CD8-positive, alpha-beta memory T cell (primary cell): ENCODE data around the gene PRKAB1. TPM values are rescaled to one million over a fixed set of nuclear protein-coding genes. Genes with fewer than 3 reads are reported as not detected.

Source experiments
- CTCF ChIA-PET: fragments of 350-600 bp; sonication (Branson Sonifier 250); formaldehyde crosslinking; loops from one replicate; lab custom pipeline; 2021; ENCODE audit warnings: antibody characterized with exemption; lab: Charles Lee
- POLR2A ChIA-PET: fragments of 350-600 bp; sonication (Branson Sonifier 250); formaldehyde crosslinking; loops from one replicate; lab custom pipeline; 2021; ENCODE audit warnings: antibody characterized with exemption; lab: Charles Lee
- DNase-seq, 5 donors: peaks; one replicate each; pipeline versions ENCODE4 v3.0.0 to v3.0.0-alpha.2; 2020 to 2022; ENCODE audit warnings: mixed read lengths in 1 of 5
- H3K27ac ChIP-seq: one replicate; pipeline ENCODE4 v1.7.0; 2013; ENCODE audit warnings: low read depth, mild to moderate bottlenecking, low read length, moderate library complexity
- H3K27me3 ChIP-seq: 2 replicates; pipeline ENCODE4 v1.7.0; 2013; ENCODE audit warnings: low read length, mild to moderate bottlenecking; ENCODE audit not compliant: insufficient read depth, poor library complexity, severe bottlenecking
- H3K36me3 ChIP-seq: 2 replicates; pipeline ENCODE4 v1.7.0; 2013; ENCODE audit warnings: mild to moderate bottlenecking, low read length, moderate library complexity; ENCODE audit not compliant: insufficient read depth
- H3K4me1 ChIP-seq: 2 replicates; pipeline ENCODE4 v1.7.0; 2013; ENCODE audit warnings: mild to moderate bottlenecking, low read length, moderate library complexity; ENCODE audit not compliant: insufficient read depth
- H3K4me3 ChIP-seq: 2 replicates; pipeline ENCODE4 v1.7.0; 2013; ENCODE audit warnings: mild to moderate bottlenecking, low read length
- H3K9me3 ChIP-seq: 2 replicates; pipeline ENCODE4 v1.7.0; 2013; ENCODE audit warnings: mild to moderate bottlenecking, low read length
- H3K27ac Mint-ChIP-seq, 8 donors: one replicate each; pipeline ENCODE4 v1.8.0; 2020 to 2021; ENCODE audit warnings: mixed read lengths in 8 of 8, mild to moderate bottlenecking in 6 of 8, inconsistent platforms in 3 of 8, moderate library complexity in 3 of 8
- H3K27me3 Mint-ChIP-seq, 2 donors: one replicate each; pipeline ENCODE4 v1.8.0; 2020 to 2021; ENCODE audit warnings: mixed read lengths in 2 of 2, mild to moderate bottlenecking in 1 of 2, moderate library complexity in 1 of 2
- H3K36me3 Mint-ChIP-seq, 3 donors: one replicate each; pipeline ENCODE4 v1.8.0; 2020 to 2021; ENCODE audit warnings: mixed read lengths in 3 of 3, inconsistent platforms in 1 of 3, mild to moderate bottlenecking in 1 of 3
- H3K4me1 Mint-ChIP-seq, 3 donors: one replicate each; pipeline ENCODE4 v1.8.0; 2020 to 2021; ENCODE audit warnings: mixed read lengths in 3 of 3, inconsistent platforms in 1 of 3, mild to moderate bottlenecking in 1 of 3
- H3K4me3 Mint-ChIP-seq, 7 donors: one replicate each; pipeline ENCODE4 v1.8.0; 2020 to 2021; ENCODE audit warnings: mixed read lengths in 7 of 7, mild to moderate bottlenecking in 6 of 7, moderate library complexity in 4 of 7, inconsistent platforms in 2 of 7
- H3K9me3 Mint-ChIP-seq, 5 donors: one replicate each; pipeline ENCODE4 v1.8.0; 2020 to 2022; ENCODE audit warnings: mixed read lengths in 5 of 5, mild to moderate bottlenecking in 3 of 5, moderate library complexity in 2 of 5, inconsistent platforms in 1 of 5
- polyA plus RNA-seq: library from polyadenylated mRNA; unstranded; fragments of 300-500 nt; fragmentation: Illumina TruSeq; gene quantifications from one replicate; pipeline ENCODE4 v1.2.3, GENCODE V29; 2021
- total RNA-seq, 2 experiments: library from RNA; stranded (reverse); gene quantifications; one replicate each; pipeline ENCODE4 v1.2.3, GENCODE V29; 2021

The PRKAB1 gene
- total and polyA plus RNA-seq, 3 experiments from 2014 or later: 27.2 to 32.0 (median 30.8) TPM

- no peaks in the 10 kb centered on the region for H3K27me3 ChIP-seq
- no peaks in the 10 kb centered on the region for H3K4me1 ChIP-seq
- H3K4me1 Mint-ChIP-seq: no peaks in the 10 kb centered on the region
- CTCF ChIA-PET: no interaction called here
- H3K27ac Mint-ChIP-seq: no peak overlapping the region
- H3K4me3 Mint-ChIP-seq: no peak overlapping the region
- POLR2A ChIA-PET: no interaction called here
- H3K36me3 Mint-ChIP-seq: no peaks in the 10 kb centered on the region
- no peaks in the 10 kb centered on the region for H3K27me3 Mint-ChIP-seq
- H3K9me3 ChIP-seq: no peaks in the 10 kb centered on the region
- DNase-seq: no peak
- H3K9me3 Mint-ChIP-seq: no peaks in the 10 kb centered on the region
- H3K36me3 ChIP-seq: no peaks in the 10 kb centered on the region
- no peak overlapping the region for H3K4me3 ChIP-seq
- no peak overlapping the region for H3K27ac ChIP-seq
Measured at GRCh38 chr12:119693511-119693910, 25.6 kb downstream of the PRKAB1 start.

DNA sequence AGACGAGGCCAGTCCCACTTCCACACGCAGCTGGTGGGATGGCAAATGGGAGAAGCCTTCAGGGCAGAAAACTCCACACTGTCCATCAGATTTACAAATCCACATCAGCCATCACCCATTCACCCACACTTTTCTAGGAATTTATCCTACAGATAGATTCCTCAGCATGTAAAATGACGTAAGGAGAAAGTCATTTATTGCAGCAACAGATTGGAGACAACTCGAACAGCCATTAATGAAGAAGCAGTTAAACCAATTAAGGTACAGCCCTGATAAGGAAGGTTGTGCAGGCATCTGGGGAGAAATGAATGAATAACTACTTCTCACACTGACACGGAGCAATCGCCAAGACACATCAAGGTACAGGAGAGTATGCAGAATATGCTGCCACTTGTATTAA, 26.2 kb downstream of the PRKAB1 start:
- no peaks in the 10 kb centered on the region for H3K9me3 Mint-ChIP-seq
- Histone ChIP-seq H3K4me3 (no peak overlapping the region), H3K27me3 (no peaks in the 10 kb centered on the region), H3K4me1 (no peaks in the 10 kb centered on the region), H3K9me3 (no peaks in the 10 kb centered on the region), H3K36me3 (no peaks in the 10 kb centered on the region), H3K27ac (no peak overlapping the region)
- peak overlapping the region in 1 of 8 donors; percentile 25 for H3K27ac Mint-ChIP-seq
- no peaks in the 10 kb centered on the region for H3K36me3 Mint-ChIP-seq
- DNase-seq: no peak
- no peaks in the 10 kb centered on the region for H3K4me1 Mint-ChIP-seq
- ChIA-PET CTCF (no interaction called here), POLR2A (no interaction called here)
- no peak overlapping the region for H3K4me3 Mint-ChIP-seq
- H3K27me3 Mint-ChIP-seq: no peaks in the 10 kb centered on the region

DNA sequence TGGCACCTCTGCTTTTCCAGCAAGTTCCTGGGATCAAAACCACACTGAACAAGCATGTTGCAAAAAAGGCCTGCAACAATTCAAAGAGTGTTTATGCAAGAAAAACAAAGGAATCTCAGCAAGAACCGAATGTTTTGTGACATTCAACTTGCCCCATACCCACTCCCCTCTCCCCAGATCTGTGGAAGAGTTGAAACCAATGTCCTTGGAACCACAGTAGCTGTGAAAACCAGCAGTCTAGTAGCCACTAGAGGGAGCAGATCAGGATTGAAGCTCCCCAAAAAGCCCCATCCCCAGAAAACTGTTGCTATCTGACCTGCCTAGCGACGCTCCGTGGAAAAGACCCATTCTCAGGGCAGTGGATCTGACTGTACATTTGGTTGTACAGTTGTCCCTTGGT, 27.1 kb downstream of the PRKAB1 start:
- Mint-ChIP-seq H3K36me3 (no peaks in the 10 kb centered on the region), H3K4me1 (no peaks in the 10 kb centered on the region), H3K4me3 (no peak overlapping the region), H3K27me3 (no peaks in the 10 kb centered on the region), H3K27ac (peak overlapping the region in 1 of 8 donors; percentile 7), H3K9me3 (no peaks in the 10 kb centered on the region)
- no peaks in the 10 kb centered on the region for H3K4me1 ChIP-seq
- H3K27ac ChIP-seq: no peak overlapping the region
- H3K9me3 ChIP-seq: no peaks in the 10 kb centered on the region
- POLR2A ChIA-PET: no interaction called here
- no peaks in the 10 kb centered on the region for H3K36me3 ChIP-seq
- CTCF ChIA-PET: interaction anchor here (1.0 kb wide), 1 partner anchor 20 kb away, joined by 3 read pairs; no protein-coding TSS in a partner anchor
- DNase-seq: no peak
- H3K27me3 ChIP-seq: no peaks in the 10 kb centered on the region
- H3K4me3 ChIP-seq: no peak overlapping the region

- Mint-ChIP-seq H3K4me1 (no peaks in the 10 kb centered on the region), H3K36me3 (no peaks in the 10 kb centered on the region), H3K27me3 (no peaks in the 10 kb centered on the region), H3K9me3 (no peaks in the 10 kb centered on the region), H3K27ac (peak overlapping the region in 2 of 8 donors; percentile 13 to 33), H3K4me3 (no peak overlapping the region)
- CTCF ChIA-PET: no interaction called here
- Histone ChIP-seq H3K27me3 (no peaks in the 10 kb centered on the region), H3K9me3 (no peaks in the 10 kb centered on the region), H3K4me3 (no peak overlapping the region), H3K27ac (no peak overlapping the region), H3K4me1 (no peaks in the 10 kb centered on the region), H3K36me3 (no peaks in the 10 kb centered on the region)
- POLR2A ChIA-PET: no interaction called here
- DNase-seq: no peak
Measured at GRCh38 chr12:119696943-119697342, 29.0 kb downstream of the PRKAB1 start.

GRCh38 chr12:119699199-119699760, 31.3 kb downstream of the PRKAB1 start:
- no peaks in the 10 kb centered on the region for H3K27me3 ChIP-seq
- Mint-ChIP-seq H3K9me3 (no peaks in the 10 kb centered on the region), H3K27ac (no peak overlapping the region), H3K27me3 (no peaks in the 10 kb centered on the region), H3K4me1 (no peaks in the 10 kb centered on the region), H3K4me3 (no peak overlapping the region), H3K36me3 (no peaks in the 10 kb centered on the region)
- CTCF ChIA-PET: interaction anchor here (1.0 kb wide), 1 partner anchor 32 kb away, joined by 3 read pairs; the partner anchor contains the start of gene PRKAB1
- H3K27ac ChIP-seq: no peak overlapping the region
- H3K4me3 ChIP-seq: no peak overlapping the region
- H3K4me1 ChIP-seq: no peaks in the 10 kb centered on the region
- POLR2A ChIA-PET: no interaction called here
- H3K36me3 ChIP-seq: no peaks in the 10 kb centered on the region
- DNase-seq: no peak
- no peaks in the 10 kb centered on the region for H3K9me3 ChIP-seq

- no peaks in the 10 kb centered on the region for H3K36me3 ChIP-seq
- H3K27me3 Mint-ChIP-seq: no peaks in the 10 kb centered on the region
- H3K4me3 ChIP-seq: no peak overlapping the region
- DNase-seq: no peak
- no peaks in the 10 kb centered on the region for H3K4me1 ChIP-seq
- ChIA-PET POLR2A (no interaction called here), CTCF (no interaction called here)
- H3K4me1 Mint-ChIP-seq: no peaks in the 10 kb centered on the region
- no peak overlapping the region for H3K27ac ChIP-seq
- H3K4me3 Mint-ChIP-seq: no peak overlapping the region
- H3K36me3 Mint-ChIP-seq: no peaks in the 10 kb centered on the region
- H3K9me3 Mint-ChIP-seq: no peaks in the 10 kb centered on the region
- no peaks in the 10 kb centered on the region for H3K9me3 ChIP-seq
- no peaks in the 10 kb centered on the region for H3K27me3 ChIP-seq
- H3K27ac Mint-ChIP-seq: peak overlapping the region in 1 of 8 donors; percentile 47
Measured at GRCh38 chr12:119700078-119700477, 32.1 kb downstream of the PRKAB1 start.

DNA sequence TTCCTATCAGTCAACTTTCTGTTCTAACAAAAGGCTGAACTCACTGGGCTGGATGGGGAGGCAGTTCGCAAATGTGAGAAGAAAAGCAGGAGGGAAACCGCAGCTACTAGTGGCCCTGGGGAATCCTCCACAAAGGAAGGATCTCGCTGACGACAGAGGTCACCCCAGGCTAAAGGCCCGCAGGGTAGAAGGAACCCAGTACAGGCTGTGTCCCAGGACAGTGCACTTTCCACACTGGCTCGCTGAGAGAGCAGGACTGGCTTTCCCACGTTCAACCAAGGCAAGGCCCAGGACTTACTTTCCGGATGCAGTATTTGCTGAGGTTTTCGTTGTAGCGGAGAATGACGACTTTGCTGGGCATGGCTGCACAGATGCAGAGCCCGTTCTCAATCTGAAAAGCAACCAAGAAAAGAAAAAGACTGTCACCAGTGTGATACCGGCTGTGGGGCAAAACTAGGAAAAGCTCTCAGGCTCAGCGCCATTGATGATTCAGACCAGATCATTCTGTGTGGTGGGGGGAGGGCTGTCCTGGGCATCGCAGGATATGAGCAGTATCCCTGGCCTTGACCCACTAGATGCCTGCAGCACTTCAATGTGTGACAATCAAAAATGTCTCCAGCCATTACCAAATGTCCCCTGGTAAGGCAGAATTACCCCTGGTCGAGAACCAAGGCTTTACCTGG, 36.3 kb downstream of the PRKAB1 start:
- POLR2A ChIA-PET: no interaction called here
- Mint-ChIP-seq H3K36me3 (peaks cover 0 to 5% (median 0%) of the 10 kb centered on the region in 3 donors), H3K4me1 (no peaks in the 10 kb centered on the region), H3K27ac (no peak overlapping the region), H3K27me3 (no peaks in the 10 kb centered on the region), H3K4me3 (no peak overlapping the region), H3K9me3 (no peaks in the 10 kb centered on the region)
- H3K9me3 ChIP-seq: no peaks in the 10 kb centered on the region
- CTCF ChIA-PET: no interaction called here
- H3K27ac ChIP-seq: no peak overlapping the region
- H3K36me3 ChIP-seq: no peaks in the 10 kb centered on the region
- H3K4me1 ChIP-seq: no peaks in the 10 kb centered on the region
- DNase-seq: no peak
- no peak overlapping the region for H3K4me3 ChIP-seq
- no peaks in the 10 kb centered on the region for H3K27me3 ChIP-seq

DNA sequence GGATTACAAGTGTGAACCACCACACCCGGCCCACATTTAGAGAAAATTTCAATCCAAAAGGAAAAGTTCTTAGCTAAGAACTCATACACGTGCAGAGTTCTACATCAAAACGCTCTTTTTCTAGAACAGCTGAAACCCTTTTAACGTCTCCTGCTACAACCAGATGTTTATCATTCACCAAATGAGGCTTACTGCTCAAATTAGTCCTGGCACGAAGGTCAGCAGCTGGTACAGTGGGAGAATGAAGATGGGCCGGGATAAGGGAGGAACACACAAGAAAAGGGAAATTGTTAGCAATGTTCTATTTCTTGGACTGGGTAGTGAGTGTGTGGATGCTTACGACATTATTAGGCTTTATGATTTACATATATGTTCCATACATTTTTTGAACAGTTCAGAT, 37.2 kb downstream of the PRKAB1 start:
- Histone ChIP-seq H3K4me1 (no peaks in the 10 kb centered on the region), H3K9me3 (no peaks in the 10 kb centered on the region), H3K27ac (no peak overlapping the region), H3K4me3 (no peak overlapping the region), H3K36me3 (no peaks in the 10 kb centered on the region), H3K27me3 (no peaks in the 10 kb centered on the region)
- no peak overlapping the region for H3K4me3 Mint-ChIP-seq
- H3K4me1 Mint-ChIP-seq: no peaks in the 10 kb centered on the region
- H3K27ac Mint-ChIP-seq: peak overlapping the region in 1 of 8 donors; percentile 54
- no peaks in the 10 kb centered on the region for H3K9me3 Mint-ChIP-seq
- DNase-seq: no peak
- H3K36me3 Mint-ChIP-seq: peaks cover 0 to 7% (median 0%) of the 10 kb centered on the region in 3 donors
- ChIA-PET CTCF (no interaction called here), POLR2A (no interaction called here)
- H3K27me3 Mint-ChIP-seq: no peaks in the 10 kb centered on the region
